Measurements from ENCODE around the gene GALNT7. TPM values are rescaled to one million over a fixed set of nuclear protein-coding genes. Genes with fewer than 3 reads are reported as not detected.

Gene GALNT7
- total and polyA plus RNA-seq, 8 donors: 10.7 to 94.5 (median 37.9) TPM

DNA sequence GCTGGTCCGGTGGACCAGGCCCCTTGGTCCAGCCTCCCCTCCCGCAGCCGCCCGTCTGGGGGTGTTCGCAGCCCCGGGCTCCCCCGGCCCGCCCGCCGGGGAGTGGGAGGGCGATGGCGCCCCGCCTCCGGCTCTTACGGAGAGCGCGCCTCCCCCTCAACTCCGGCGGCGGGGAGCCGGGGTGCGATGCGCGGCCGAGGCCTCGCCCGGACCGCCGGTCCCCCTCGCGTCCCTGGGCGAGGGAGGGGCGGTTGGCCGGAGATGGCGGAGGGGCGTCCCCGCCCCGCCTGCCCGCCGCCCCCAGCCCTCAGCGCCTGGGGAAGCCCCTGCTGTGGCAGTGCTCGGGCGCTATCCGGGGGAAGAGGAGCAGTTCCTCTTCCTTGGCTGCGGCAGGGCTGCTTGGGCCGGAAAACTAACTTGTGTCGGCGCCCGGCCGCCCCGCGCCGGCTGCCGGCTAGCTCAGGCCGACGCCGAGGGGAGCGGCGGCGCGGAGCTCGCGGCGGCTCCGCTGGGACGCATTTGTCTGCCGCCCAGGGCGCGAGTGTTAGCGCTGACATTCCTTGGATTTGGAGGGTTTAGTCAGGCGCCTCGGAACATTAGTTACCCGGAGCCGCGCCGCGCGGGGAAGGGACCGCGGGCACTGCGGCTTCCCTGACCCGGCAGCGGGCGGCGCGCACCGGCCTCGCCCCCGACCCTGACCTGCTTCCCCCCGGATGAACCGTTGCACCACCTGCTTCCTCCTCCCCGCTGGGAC is 994 bp downstream of the GALNT7 start:
- intact Hi-C loops (cut with DNase I; ENCODE audit: low total_unique reads): loop anchor here (10.0 kb wide), 1 partner anchor 145 kb away; no protein-coding TSS in a partner anchor
- no peaks in the 10 kb centered on the region for H3K9me3 ChIP-seq
- peak overlapping the region; percentile 91 to 98 (median 97) for H3K27ac ChIP-seq
- H3K27me3 ChIP-seq: no peaks in the 10 kb centered on the region
- H3K36me3 ChIP-seq: peaks cover 0 to 3% (median 3%) of the 10 kb centered on the region in 4 donors
- WGBS, 5 donors: 0 to 1% (median 0%) methylated on average over 9 to 92 of the region's 92 CpGs
- H3K4me3 ChIP-seq: peak overlapping the region; percentile 80 to 93 (median 86)
- DNase-seq: peak; percentile 56 to 91
- TF ChIP-seq EP300 (IDR thresholded peaks at IDR 0.05): no peak
- peak in 1 of 3 donors; percentile 4 for TF ChIP-seq POLR2AphosphoS5 (IDR thresholded peaks at IDR 0.05)
- H3K4me1 ChIP-seq: peaks cover 15 to 58% (median 37%) of the 10 kb centered on the region in 4 donors

DNA sequence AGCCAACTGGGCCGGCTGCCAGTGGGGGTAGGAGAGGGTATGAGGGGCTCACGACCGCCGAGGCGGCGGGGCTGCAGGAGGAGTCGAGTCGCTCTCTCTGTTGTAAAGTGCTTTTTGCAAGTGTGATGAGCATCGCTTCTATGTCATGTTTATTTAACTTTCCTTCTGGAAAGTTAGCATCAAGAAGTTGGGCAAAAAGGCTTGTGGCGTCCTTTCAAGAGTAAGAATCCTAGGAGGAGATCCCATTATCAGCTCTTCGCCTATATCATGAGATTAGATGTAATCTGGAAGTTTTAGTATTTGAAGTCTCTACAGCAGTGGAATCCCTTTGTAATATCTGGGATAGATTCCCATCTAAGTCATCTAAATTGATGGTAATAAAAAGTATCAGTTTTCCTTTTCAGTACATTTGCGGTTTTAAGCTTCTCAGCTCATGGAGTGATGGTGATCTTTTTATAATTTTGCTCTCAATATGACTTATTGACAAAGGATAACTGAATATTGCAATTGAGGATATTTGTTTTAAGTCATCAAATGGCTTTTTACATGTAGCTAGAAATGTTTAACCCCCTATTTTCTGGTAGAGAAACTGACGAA is 1.7 kb downstream of the GALNT7 start:
- TF ChIP-seq EP300 (IDR thresholded peaks at IDR 0.05) (no peak), POLR2AphosphoS5 (IDR thresholded peaks at IDR 0.05) (no peak), POLR2A (IDR thresholded peaks at IDR 0.05) (no peak)
- TF ChIP-seq, protein P1, sequence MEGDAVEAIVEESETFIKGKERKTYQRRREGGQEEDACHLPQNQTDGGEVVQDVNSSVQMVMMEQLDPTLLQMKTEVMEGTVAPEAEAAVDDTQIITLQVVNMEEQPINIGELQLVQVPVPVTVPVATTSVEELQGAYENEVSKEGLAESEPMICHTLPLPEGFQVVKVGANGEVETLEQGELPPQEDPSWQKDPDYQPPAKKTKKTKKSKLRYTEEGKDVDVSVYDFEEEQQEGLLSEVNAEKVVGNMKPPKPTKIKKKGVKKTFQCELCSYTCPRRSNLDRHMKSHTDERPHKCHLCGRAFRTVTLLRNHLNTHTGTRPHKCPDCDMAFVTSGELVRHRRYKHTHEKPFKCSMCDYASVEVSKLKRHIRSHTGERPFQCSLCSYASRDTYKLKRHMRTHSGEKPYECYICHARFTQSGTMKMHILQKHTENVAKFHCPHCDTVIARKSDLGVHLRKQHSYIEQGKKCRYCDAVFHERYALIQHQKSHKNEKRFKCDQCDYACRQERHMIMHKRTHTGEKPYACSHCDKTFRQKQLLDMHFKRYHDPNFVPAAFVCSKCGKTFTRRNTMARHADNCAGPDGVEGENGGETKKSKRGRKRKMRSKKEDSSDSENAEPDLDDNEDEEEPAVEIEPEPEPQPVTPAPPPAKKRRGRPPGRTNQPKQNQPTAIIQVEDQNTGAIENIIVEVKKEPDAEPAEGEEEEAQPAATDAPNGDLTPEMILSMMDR (IDR thresholded peaks at IDR 0.05): no peak
- 3 to 5% (median 4%) methylated on average over 13 of the region's 13 CpGs for WGBS, 5 donors
- peak overlapping the region; percentile 80 to 93 (median 86) for H3K4me3 ChIP-seq
- H3K9me3 ChIP-seq: no peaks in the 10 kb centered on the region
- intact Hi-C loops (cut with DNase I; ENCODE audit: low total_unique reads): loop anchor here (10.0 kb wide), 1 partner anchor 145 kb away; no protein-coding TSS in a partner anchor
- no peak for DNase-seq
- H3K27ac ChIP-seq: peak overlapping the region; percentile 91 to 98 (median 97)
- H3K36me3 ChIP-seq: no peaks in the 10 kb centered on the region
- H3K27me3 ChIP-seq: no peaks in the 10 kb centered on the region
- peaks cover 19 to 64% (median 40%) of the 10 kb centered on the region in 4 donors for H3K4me1 ChIP-seq

DNA sequence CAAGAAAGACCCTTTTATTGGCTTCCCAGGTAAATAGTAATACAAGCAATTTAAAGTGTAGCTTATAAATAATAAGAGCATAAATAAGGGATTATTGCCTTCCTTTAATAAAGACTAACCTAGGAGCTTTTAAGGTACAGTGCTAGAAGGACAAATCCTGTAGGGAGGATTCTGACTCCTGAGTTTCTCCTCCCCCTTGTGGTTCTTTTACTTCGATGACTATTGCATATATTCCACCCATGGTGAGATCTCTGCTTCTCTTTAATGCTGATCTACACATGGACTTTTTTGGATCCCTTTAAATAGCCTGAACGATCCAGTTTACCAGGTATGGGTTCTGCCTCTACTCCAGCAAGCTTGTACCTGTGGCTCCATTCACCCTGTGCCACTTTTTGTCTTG is 2.5 kb downstream of the GALNT7 start:
- intact Hi-C loops (cut with DNase I; ENCODE audit: low total_unique reads): loop anchor here (10.0 kb wide), 1 partner anchor 146 kb away; no protein-coding TSS in a partner anchor
- 11 to 26% (median 23%) methylated on average over 2 of the region's 2 CpGs for WGBS, 5 donors
- DNase-seq: peak in 1 of 2 donors; percentile 54

DNA sequence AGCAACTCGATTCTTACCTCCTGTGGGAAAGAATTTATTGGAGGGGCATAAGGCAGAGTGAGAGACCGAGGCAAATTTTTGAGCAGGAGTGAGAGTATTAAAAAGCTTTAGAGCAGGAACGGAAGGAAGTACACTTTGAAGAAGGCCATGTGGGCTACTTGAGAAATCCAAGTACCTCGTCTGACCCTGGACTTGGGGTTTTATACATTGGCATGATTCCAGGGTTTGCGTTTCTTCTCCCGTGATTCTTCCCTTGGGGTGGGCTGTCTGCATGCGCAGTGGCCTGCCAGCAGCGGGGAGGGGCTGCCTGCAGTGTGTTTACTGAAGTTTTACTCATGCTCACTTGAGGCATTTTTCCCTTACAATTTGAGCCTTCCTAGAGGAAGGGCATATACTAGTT is 3.4 kb downstream of the GALNT7 start:
- peak overlapping the region in 1 of 5 donors; percentile 7 for H3K27ac ChIP-seq
- 47 to 57% (median 53%) methylated on average over 8 of the region's 8 CpGs for WGBS, 5 donors
- TF ChIP-seq EP300 (IDR thresholded peaks at IDR 0.05) (no peak), POLR2A (IDR thresholded peaks at IDR 0.05) (no peak), POLR2AphosphoS5 (IDR thresholded peaks at IDR 0.05) (no peak)
- TF ChIP-seq, protein P1 (IDR thresholded peaks at IDR 0.05): no peak
- no peak overlapping the region for H3K4me3 ChIP-seq
- H3K4me1 ChIP-seq: peaks cover 19 to 69% (median 47%) of the 10 kb centered on the region in 4 donors
- DNase-seq: no peak
- no peaks in the 10 kb centered on the region for H3K36me3 ChIP-seq
- H3K9me3 ChIP-seq: no peaks in the 10 kb centered on the region
- intact Hi-C loops (cut with DNase I; ENCODE audit: low total_unique reads): loop anchor here (10.0 kb wide), 1 partner anchor 147 kb away; no protein-coding TSS in a partner anchor
- no peaks in the 10 kb centered on the region for H3K27me3 ChIP-seq

More for the DNA sequence above, 2.5 kb downstream of the GALNT7 start:
- no peak overlapping the region for H3K4me3 ChIP-seq
- H3K9me3 ChIP-seq: no peaks in the 10 kb centered on the region
- TF ChIP-seq EP300 (IDR thresholded peaks at IDR 0.05): no peak
- TF ChIP-seq POLR2A (IDR thresholded peaks at IDR 0.05): no peak
- TF ChIP-seq, protein P1 (IDR thresholded peaks at IDR 0.05): peak in 1 of 7 experiments; percentile 33
- TF ChIP-seq POLR2AphosphoS5 (IDR thresholded peaks at IDR 0.05): no peak
- no peaks in the 10 kb centered on the region for H3K36me3 ChIP-seq
- no peaks in the 10 kb centered on the region for H3K27me3 ChIP-seq
- H3K27ac ChIP-seq: peak overlapping the region in 1 of 5 donors; percentile 7
- peaks cover 19 to 65% (median 42%) of the 10 kb centered on the region in 4 donors for H3K4me1 ChIP-seq
